Stimulated activated CD8-positive, alpha-beta memory T cell treated with anti-CD3 and anti-CD28 coated beads, Interleukin-4, amount 100 ng/mL, for 24 hours (primary cell): ENCODE data around the gene HCN1.

Source experiments
- DNase-seq: peaks from one replicate; pipeline ENCODE4 v3.0.0-alpha.2; 2020; ENCODE audit warnings: low read depth

The HCN1 gene

DNA sequence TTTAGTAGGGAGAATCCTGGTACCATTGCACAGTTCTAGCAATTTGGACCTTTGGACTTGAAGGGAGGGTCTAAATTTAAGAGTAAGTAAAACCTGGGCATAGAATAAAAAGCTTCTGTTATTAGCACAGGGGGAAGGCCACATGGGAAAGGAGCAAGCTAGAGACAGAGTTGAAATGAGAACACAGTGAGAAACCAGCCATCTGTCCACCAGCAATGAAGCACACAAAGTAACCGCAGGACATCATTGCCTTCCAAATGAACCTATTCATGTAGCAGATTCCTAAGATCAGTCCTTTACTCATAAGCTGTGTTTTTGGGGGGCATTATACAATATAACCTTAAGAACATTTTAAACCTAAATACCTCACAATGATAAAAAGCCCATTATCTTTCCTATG, 407.4 kb downstream of the HCN1 start:
- DNase-seq, result no peak

DNA sequence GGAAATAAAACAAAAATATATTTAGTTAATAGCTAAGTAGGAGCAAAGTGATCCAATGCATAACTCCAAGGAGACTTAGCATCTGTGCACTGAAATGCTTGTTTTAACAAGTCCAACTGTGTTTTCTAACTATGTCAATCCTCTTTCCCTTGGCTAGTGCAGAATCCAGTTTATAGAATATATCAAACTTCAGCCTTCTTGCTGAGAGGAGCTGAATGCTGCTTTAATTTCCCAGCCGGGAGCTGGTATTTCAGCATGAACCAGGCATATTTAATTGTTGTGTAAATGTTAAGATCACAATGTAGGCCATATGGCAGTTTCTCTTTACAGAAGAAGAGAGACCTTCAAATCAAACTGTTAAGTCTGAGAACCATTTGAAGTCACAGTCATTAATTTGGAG, 411.7 kb downstream of the HCN1 start:
- DNase-seq, result no peak

DNA sequence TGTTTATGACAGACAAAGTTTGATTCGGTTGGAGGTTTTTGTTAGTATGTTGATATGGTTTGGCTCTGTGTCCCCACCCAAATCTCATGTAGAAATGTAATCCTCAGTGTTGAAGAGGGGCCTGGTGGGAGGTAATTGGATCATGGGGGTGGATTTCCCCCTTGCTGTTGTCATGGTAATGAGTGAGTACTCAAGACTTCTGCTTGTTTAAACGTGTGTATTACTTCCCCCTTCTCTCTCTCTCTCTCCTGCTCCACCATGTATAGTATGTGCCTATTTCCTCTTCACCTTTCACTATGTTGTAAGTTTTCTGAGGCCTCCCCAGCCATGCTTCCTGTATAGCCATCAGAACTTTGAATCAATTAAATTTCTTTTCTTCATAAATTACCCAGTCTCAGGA, 415.1 kb downstream of the HCN1 start:
- no peak for DNase-seq

DNA sequence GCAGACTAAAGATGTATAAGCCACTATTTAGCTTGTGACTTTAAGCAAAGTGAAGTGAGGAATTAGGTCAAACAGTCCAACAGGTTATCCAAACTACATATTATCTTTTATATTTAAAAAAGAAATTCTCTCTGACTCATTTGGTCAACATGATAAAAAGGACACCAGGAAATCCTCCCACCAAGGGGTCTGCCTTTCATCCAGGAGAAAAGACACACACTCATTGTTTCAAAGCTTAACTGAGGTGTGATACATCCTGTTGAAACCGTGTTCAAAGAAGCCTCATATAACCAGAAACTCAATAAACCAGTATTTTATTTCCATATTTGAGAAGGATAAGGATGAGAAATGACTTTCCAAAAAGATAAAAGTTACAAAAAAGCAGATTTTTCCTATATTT, 417.1 kb downstream of the HCN1 start:
- DNase-seq, result no peak

DNA sequence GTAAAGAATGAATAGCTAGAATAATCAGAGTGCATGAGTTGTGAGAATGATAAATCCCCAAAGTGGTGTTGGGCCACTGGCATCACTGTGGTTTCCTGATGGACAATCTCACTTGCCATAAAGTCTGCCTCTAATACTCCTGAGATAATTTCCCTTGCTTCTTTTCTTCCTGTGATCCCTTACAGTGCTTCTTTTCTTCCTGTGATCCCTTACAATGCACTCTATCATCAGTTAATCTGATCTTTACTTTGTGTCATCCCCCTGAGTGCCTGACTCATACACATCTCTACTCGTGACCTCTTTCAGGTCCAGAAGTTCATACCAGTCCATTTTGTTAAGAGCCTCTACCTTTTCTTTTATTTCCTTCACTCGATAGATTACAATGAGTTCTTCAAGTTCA, 418.3 kb downstream of the HCN1 start:
- no peak for DNase-seq

DNA sequence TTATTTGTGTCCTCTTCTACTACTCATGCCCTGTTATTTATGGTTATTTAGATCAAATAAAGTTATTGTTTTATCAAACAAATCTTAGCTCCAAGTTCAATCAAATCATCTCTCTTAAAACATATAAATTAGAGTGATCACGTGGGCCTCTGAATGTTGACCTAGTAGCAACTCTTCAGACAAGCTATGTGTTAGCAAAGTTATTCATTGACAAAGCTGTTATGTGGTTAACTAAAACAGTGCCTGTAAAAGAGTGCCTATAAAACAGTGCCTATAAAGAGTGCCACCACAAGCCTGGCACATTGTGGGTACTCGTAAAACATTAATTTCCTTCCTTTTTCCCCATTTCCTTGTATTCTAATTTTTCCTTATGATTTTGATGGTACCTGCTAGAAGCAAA, 421.9 kb downstream of the HCN1 start:
- no peak for DNase-seq

DNA sequence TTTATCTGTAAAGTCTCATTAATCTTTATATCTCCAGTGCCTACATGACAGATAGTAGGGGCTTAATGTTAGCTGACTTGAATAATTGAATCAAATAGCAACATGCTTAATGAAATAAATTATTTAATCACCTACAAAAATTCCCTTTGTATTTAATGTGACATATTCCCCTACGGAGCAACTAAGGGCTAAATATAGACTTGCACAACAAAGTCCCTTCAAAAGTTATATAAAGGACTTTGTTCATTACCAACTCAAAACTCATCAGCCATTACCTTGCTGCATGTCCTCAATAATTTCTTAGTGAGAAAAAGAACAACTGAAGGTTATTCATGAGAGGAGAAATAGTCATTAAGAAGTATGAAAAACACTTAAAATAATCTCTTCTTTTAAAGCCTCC, 424.6 kb downstream of the HCN1 start:
- DNase-seq, result no peak

DNA sequence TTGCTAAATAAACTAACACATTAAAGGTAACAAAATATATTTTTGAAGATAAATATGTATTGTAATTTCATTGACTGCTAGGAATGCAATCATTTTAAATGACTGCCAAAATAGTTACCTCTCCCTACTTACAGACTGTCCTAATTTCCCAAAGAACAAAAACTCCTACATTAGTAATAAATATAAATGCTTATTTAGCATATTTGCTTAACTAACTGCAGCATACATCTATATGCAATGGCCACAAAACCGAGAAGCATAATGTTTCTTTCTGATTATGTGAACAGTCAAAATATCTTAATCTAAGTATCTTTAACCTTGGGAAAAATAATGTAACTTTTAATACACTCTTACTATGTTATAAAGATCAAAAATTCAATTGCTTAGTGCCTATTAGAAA, 431.7 kb downstream of the HCN1 start:
- DNase-seq, result no peak

DNA sequence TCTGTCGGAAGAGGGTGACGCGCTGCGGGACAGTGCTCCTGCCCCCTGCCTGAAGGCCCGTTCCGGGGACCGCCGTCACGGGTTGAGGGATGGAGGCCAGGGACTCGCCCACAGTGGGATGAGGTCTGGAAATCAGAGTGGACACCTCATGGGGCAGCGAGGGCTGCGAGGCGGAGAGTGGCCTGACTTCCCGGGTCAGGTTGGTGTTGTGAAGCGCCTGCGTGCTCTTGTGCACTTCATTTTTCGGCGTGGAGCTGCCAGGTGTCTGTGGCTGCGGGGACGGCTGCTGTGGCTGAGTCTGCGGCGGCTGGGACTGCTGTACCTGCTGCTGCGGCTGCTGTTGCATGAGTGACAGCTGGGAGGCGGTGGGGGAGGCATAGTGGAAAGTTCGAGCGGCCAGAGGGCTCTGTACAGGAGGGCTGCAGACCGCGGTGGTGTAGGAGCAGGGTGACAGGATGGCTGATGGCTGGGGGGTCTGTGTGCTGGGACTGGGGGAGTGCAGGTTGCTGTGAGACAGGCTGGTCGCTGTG, 434.1 kb downstream of the HCN1 start:
- no peak for DNase-seq

DNA sequence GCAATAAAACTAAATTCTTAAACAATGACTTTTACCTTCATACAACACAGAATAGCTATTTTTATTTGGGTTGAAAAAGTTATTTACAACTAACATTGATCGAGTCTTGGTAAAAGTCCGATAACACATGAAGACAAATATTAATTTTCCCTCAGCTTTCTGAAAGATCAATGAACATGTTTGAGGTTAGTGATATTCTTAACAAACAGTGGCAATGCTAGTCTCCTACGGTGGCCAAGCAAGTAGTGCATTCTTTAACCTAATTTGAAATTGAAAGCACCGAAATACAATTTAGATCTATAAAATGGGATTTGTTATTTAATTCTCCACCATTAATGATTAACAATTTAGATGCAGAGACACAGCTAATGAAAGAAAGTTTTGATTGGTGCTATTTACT, 435.1 kb downstream of the HCN1 start:
- no peak for DNase-seq

DNA sequence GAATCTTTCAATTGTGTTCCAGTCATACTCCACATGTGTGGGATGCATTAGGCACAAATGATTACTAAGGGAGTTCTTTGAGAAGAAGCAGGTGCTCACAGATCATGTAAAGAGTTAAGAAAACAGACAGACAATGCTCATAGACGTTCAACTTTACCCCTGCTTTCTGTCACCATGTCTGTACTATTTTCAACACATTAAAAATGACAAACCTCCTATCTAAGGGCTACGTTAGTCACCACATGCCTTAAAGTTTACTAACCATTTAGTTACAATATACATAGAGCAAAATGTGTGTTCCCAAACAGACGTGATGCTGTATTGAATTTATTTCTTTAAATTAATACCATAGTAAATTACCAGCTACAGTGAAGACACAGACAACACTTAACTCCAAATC, 435.9 kb downstream of the HCN1 start:
- no peak for DNase-seq

DNA sequence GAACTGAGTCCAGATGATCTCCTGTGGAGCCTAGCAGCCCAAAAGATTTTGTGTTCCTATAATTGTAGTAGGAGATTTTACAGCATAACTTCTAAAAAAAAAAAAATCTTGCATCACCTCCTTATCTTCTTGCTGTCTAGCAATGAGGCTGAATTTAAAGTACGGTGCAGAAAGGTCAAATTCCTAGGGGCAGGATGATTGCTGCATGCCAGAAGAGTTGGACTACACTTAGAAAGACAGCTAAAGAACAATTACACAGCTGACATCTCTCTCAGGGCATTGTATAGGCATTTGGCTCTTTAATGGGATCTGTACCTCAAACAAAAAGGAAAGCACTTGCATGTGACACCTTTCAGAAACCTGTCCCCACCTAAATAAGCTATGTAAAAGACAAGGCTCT, 443.2 kb downstream of the HCN1 start:
- no peak for DNase-seq

DNA sequence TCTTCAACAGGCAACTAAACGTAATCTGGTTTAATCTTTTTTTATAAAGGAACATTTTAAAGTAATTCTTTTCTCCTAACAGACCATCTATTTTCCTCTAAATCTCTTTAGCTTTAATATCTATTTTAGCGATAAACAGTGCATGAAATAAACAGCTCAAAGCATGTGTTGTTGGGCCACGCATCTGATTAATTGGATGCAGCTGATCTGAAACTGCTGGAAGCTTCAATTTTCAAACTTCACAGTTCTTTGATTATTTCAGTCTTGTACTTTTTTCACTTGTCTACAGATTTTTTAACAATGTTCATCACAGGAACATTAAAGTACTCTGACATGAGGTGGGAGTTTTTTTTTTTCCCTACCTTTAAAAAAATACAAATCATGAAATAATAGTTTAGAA, 443.6 kb downstream of the HCN1 start:
- no peak for DNase-seq

DNA sequence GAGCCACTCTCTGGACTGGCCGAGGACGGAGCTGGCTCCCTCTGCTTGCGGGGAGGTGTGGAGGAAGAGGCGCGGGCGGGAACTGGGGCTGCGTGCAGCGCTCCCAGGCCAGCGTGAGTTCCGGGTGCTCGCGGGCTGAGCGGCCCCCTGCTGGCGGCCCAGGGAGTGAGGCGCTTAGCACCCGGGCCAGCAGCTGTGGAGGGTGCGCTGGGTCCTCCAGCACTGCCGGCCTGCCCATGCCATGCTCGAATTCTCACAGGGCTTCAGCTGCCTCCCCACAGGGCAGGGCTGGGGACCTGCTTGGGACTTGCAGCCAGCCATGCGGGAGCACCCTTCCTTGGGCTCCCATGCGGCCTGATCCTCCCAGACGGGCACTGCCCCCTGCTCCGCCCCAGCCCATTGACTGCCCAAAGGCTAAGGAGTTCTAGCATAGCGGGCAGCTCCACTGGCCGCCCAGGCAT, 470.6 kb downstream of the HCN1 start:
- no peak for DNase-seq

DNA sequence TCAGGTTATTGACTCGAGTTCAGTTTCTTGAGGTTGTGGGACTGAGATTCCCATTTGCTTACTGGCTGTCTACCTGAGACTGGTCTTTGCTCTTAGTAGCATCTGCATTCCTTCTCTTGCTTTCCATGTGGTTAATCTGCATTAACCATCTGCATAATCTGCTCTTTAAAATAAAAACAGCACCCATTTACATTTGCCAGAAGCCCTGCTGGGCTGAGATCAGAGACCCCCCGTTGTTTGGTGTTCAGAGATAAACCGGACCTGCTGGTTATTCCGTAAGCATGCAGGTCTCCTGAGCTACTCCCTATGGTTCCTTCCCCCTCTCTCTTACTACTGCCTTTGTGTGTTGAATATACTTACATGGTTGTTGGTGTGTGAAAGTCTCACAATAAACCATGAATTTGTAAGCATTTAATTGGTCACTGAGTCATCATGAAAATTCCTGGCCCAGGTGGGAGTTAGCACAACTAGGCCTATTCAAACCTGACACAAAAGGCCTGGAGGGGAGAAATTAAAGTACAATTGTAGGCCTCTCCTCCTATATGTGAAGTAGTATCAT, 490.7 kb downstream of the HCN1 start:
- no peak for DNase-seq
